DND-41 (cell line): ENCODE results near the gene SMAD9.

Experiments
- CTCF ChIP-seq: IDR thresholded peaks from 2 replicates; pipeline ENCODE4 v1.5.1; 2012; ENCODE audit warnings: borderline replicate concordance, low read length, moderate library complexity, mild to moderate bottlenecking; ENCODE audit not compliant: poor library complexity, severe bottlenecking; ENCODE audit errors: extremely low read depth
- EZH2 ChIP-seq: IDR thresholded peaks from 3 replicates; pipeline ENCODE4 v1.6.1; 2012; ENCODE audit warnings: borderline replicate concordance, low read depth, mild to moderate bottlenecking, moderate library complexity, low read length, inconsistent platforms; ENCODE audit not compliant: severe bottlenecking

DNA sequence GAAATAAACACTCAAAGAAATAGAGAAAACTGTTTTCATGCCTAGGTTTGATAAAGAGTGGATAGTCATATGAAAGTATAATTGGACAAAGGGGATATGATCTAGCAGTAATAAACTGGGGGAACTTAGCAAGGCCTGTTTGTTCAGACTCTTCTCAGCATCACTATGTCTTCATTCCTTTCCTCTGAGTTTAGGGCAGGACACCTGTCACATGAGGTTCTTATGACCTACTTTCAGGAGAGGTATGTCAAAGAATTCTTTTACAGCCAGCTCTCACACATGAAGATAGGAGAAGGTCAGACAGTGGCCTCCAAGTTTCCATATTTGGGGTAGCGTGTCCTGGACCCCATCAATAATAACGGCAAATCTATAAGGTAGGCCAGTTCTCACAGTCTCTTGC, 112.4 kb downstream of the SMAD9 start:
- TF ChIP-seq CTCF, result no peak
- no peak for TF ChIP-seq EZH2
